ENCODE data around the gene VAV2. TPM values are rescaled to one million over a fixed set of nuclear protein-coding genes. Genes with fewer than 3 reads are reported as not detected.

VAV2 gene
- polyA plus RNA-seq, 1 experiment = 9.0 TPM

- Histone ChIP-seq H3K9me3 (ENCODE audit: control insufficient read depth, insufficient read depth, low read length) (no peaks in the 10 kb centered on the region; the same call in 1 of the 2 replicates), H3K27ac (ENCODE audit: low read depth, low read length) (no peak overlapping the region)
- POLR2A ChIA-PET = no interaction called here
Observed at GRCh38 chr9:133906932-133907910, 84.9 kb downstream of the VAV2 start.

GRCh38 chr9:133906218-133906617 is 85.9 kb downstream of the VAV2 start:
- H3K27ac ChIP-seq (ENCODE audit: low read depth, low read length) = no peak overlapping the region
- CTCF ChIA-PET = no interaction called here
- no peak overlapping the region for H3K4me3 ChIP-seq (ENCODE audit: low read depth, low read length)
- TF ChIP-seq, protein P1, sequence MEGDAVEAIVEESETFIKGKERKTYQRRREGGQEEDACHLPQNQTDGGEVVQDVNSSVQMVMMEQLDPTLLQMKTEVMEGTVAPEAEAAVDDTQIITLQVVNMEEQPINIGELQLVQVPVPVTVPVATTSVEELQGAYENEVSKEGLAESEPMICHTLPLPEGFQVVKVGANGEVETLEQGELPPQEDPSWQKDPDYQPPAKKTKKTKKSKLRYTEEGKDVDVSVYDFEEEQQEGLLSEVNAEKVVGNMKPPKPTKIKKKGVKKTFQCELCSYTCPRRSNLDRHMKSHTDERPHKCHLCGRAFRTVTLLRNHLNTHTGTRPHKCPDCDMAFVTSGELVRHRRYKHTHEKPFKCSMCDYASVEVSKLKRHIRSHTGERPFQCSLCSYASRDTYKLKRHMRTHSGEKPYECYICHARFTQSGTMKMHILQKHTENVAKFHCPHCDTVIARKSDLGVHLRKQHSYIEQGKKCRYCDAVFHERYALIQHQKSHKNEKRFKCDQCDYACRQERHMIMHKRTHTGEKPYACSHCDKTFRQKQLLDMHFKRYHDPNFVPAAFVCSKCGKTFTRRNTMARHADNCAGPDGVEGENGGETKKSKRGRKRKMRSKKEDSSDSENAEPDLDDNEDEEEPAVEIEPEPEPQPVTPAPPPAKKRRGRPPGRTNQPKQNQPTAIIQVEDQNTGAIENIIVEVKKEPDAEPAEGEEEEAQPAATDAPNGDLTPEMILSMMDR (IDR thresholded peaks at IDR 0.05; ENCODE audit: low read depth, low read length) = no peak
- DNase-seq (ENCODE audit: low read depth, low spot score) = no peak
- no peaks in the 10 kb centered on the region for H3K27me3 ChIP-seq (ENCODE audit: control insufficient read depth, insufficient read depth, low read length)
- no peaks in the 10 kb centered on the region; the same call in 1 of the 2 replicates for H3K9me3 ChIP-seq (ENCODE audit: control insufficient read depth, insufficient read depth, low read length)
- POLR2A ChIA-PET = no interaction called here

More at GRCh38 chr9:133906932-133907910, 84.9 kb downstream of the VAV2 start:
- Histone ChIP-seq H3K27me3 (ENCODE audit: control insufficient read depth, insufficient read depth, low read length) (no peaks in the 10 kb centered on the region), H3K4me3 (ENCODE audit: low read depth, low read length) (no peak overlapping the region)
- TF ChIP-seq, protein P1 (IDR thresholded peaks at IDR 0.05; ENCODE audit: low read depth, low read length) = no peak
- CTCF ChIA-PET = no interaction called here
- no peak for DNase-seq (ENCODE audit: low read depth, low spot score)

GRCh38 chr9:133905493-133905892 is 86.6 kb downstream of the VAV2 start:
- Histone ChIP-seq H3K27ac (ENCODE audit: low read depth, low read length) (no peak overlapping the region), H3K4me3 (ENCODE audit: low read depth, low read length) (no peak overlapping the region), H3K27me3 (ENCODE audit: control insufficient read depth, insufficient read depth, low read length) (no peaks in the 10 kb centered on the region), H3K9me3 (ENCODE audit: control insufficient read depth, insufficient read depth, low read length) (no peaks in the 10 kb centered on the region; the same call in 1 of the 2 replicates)
- TF ChIP-seq, protein P1 (IDR thresholded peaks at IDR 0.05; ENCODE audit: low read depth, low read length) = no peak
- ChIA-PET CTCF (no interaction called here), POLR2A (no interaction called here)
- DNase-seq (ENCODE audit: low read depth, low spot score) = no peak

DNA sequence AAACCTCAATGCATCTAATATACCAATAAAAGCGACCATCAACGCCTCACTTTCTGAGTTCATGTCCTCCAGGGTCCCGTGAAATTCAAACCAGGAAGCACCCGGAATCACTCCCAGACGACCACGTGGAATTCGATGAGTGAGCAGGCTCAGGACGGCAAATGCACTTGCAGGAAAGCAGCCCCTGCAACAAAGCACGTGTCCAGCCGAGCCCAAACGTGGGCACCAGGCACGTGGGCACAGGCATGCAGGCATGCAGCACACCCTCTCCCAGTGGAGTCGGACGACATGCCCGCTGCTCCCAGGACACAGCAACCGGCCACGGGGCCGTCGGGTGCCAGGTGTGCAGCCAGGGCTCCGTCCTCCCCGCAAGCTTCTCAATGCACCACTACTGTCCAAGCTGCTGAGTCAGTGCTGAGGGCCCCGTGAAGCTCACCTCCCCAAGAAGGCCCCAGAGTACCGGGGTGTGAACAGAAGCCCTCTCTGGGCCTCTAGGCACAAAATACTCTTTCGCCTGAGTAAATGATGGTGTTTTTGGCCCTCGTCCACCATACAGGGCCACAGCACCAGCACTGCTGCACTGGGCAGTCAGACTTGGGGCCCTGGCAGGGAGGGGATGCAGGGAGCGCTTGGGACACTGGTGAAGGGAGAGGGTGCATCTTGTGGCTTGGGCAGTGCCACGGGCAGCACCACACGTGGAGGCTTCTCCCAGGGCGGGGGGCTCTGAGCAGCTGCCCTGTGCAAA is 87.6 kb downstream of the VAV2 start:
- ChIA-PET POLR2A (no interaction called here), CTCF (no interaction called here)
- Histone ChIP-seq H3K27ac (ENCODE audit: low read depth, low read length) (no peak overlapping the region), H3K27me3 (ENCODE audit: control insufficient read depth, insufficient read depth, low read length) (no peaks in the 10 kb centered on the region), H3K9me3 (ENCODE audit: control insufficient read depth, insufficient read depth, low read length) (no peaks in the 10 kb centered on the region; the same call in 1 of the 2 replicates), H3K4me3 (ENCODE audit: low read depth, low read length) (no peak overlapping the region)
- DNase-seq (ENCODE audit: low read depth, low spot score) = no peak
- TF ChIP-seq, protein P1 (IDR thresholded peaks at IDR 0.05; ENCODE audit: low read depth, low read length) = no peak
